Endothelial cell of umbilical vein (primary cell): Measurements from ENCODE around the gene DNAI2. TPM values are rescaled to one million over a fixed set of nuclear protein-coding genes. Genes with fewer than 3 reads are reported as not detected.

Experiments used
- BruUV-seq: library from RNA; stranded (reverse); fragments of 400-500 nt; replicated peaks from 2 replicates; lab custom pipeline; 2021; lab: Mats Ljungman, UMichigan
- CTCF ChIA-PET: fragments of 300-600, 350-600 bp; sonication (Branson Sonifier 250); formaldehyde crosslinking; loops from one replicate; lab custom pipeline; 2021; ENCODE audit warnings: antibody characterized with exemption, inconsistent platforms; lab: Charles Lee
- POLR2A ChIA-PET: fragments of 300-600, 350-600 bp; sonication (Branson Sonifier 250); formaldehyde crosslinking; loops from one replicate; lab custom pipeline; 2021; ENCODE audit warnings: antibody characterized with exemption, inconsistent platforms; lab: Charles Lee
- DNase-seq: peaks from one replicate; pipeline ENCODE4 v3.0.0-alpha.2; 2011; ENCODE audit warnings: low read depth, low spot score
- FAIRE-seq: peaks from 2 replicates; lab custom pipeline; 2011; peaks lifted over from hg19 to GRCh38; lab: Jason Lieb, UNC
- H2AFZ ChIP-seq: 2 replicates; pipeline ENCODE4 v1.6.0; 2012; ENCODE audit warnings: low read depth, low read length, control low read depth, inconsistent platforms
- H3K27ac ChIP-seq: 2 replicates; pipeline ENCODE4 v1.5.1; 2011; ENCODE audit warnings: low read depth, mild to moderate bottlenecking, control low read depth, low read length, moderate library complexity; ENCODE audit not compliant: insufficient read depth
- H3K27me3 ChIP-seq, 2 experiments: 2 replicates each; pipeline versions ENCODE4 v1.6.0 to v1.6.1; 2011; ENCODE audit warnings: low read length in 2 of 2, mixed read lengths in 1 of 2; ENCODE audit not compliant: control insufficient read depth in 2 of 2, insufficient read depth in 2 of 2
- H3K36me3 ChIP-seq, 2 experiments: 2 replicates in 1 of 2; 3 replicates in 1 of 2; pipeline ENCODE4 v1.5.1; 2011; ENCODE audit warnings: low read length in 2 of 2, mild to moderate bottlenecking in 1 of 2, moderate library complexity in 1 of 2; ENCODE audit not compliant: control insufficient read depth in 2 of 2, insufficient read depth in 2 of 2; ENCODE audit errors: extremely low read depth in 1 of 2
- H3K4me1 ChIP-seq: 3 replicates; pipeline ENCODE4 v1.5.1; 2011; ENCODE audit warnings: mild to moderate bottlenecking, low read length; ENCODE audit not compliant: control insufficient read depth, insufficient read depth; ENCODE audit errors: extremely low read depth
- H3K4me2 ChIP-seq: 2 replicates; pipeline ENCODE4 v1.6.1; 2011; ENCODE audit warnings: low read length, control low read depth, mixed read lengths; ENCODE audit not compliant: insufficient read depth
- H3K4me3 ChIP-seq, 3 experiments: fragments of 200-600 bp in 1 of 3; sonication (generic), shearing (Covaris generic) in 1 of 3; replicated peaks in 1 of 3; 2 replicates each; pipeline ENCODE4 v1.5.1; 2011 to 2016; ENCODE audit warnings: control low read depth in 3 of 3, low read length in 3 of 3, mild to moderate bottlenecking in 2 of 3, inconsistent platforms in 1 of 3, low read depth in 1 of 3, moderate library complexity in 1 of 3; ENCODE audit not compliant: insufficient read depth in 1 of 3
- H3K79me2 ChIP-seq: 2 replicates; pipeline ENCODE4 v1.6.0; 2012; ENCODE audit warnings: low read length, inconsistent platforms; ENCODE audit not compliant: control insufficient read depth, insufficient read depth
- H3K9ac ChIP-seq: replicated peaks from 2 replicates; pipeline ENCODE3; 2011; ENCODE audit warnings: low read length, control low read depth; ENCODE audit not compliant: insufficient read depth; ENCODE audit errors: extremely low read depth
- H3K9me1 ChIP-seq: replicated peaks from 3 replicates; pipeline ENCODE4 v1.6.0; 2011; ENCODE audit warnings: mild to moderate bottlenecking, low read length; ENCODE audit not compliant: control insufficient read depth, insufficient read depth; ENCODE audit errors: extremely low read depth
- H3K9me3 ChIP-seq: replicated peaks from 2 replicates; pipeline ENCODE4 v1.5.1; 2012; ENCODE audit warnings: low read length, inconsistent platforms; ENCODE audit not compliant: control insufficient read depth, insufficient read depth
- H4K20me1 ChIP-seq: replicated peaks from 2 replicates; pipeline ENCODE3; 2011; ENCODE audit warnings: mild to moderate bottlenecking, low read length; ENCODE audit not compliant: control insufficient read depth, insufficient read depth; ENCODE audit errors: extremely low read depth
- CTCF ChIP-seq, 2 donors: IDR thresholded peaks; 1 replicate in 1 of 2; 2 replicates in 1 of 2; pipeline ENCODE4 v1.5.1; 2011; ENCODE audit warnings: low read length in 2 of 2, mild to moderate bottlenecking in 2 of 2, moderate library complexity in 2 of 2, control low read depth in 1 of 2, inconsistent platforms in 1 of 2, low read depth in 1 of 2; ENCODE audit not compliant: insufficient read depth in 1 of 2; ENCODE audit errors: extremely low read depth in 1 of 2
- EZH2 ChIP-seq: IDR thresholded peaks from 2 replicates; pipeline ENCODE4 v1.6.1; 2012; ENCODE audit warnings: borderline replicate concordance, low read depth, mild to moderate bottlenecking, moderate library complexity, low read length, inconsistent platforms; ENCODE audit not compliant: severe bottlenecking
- FOS ChIP-seq: IDR thresholded peaks from 2 replicates; pipeline ENCODE4 v1.6.1; 2011; ENCODE audit warnings: mild to moderate bottlenecking, low read length, moderate library complexity, borderline replicate concordance; ENCODE audit not compliant: insufficient read depth
- GATA2 ChIP-seq: IDR thresholded peaks from 2 replicates; pipeline ENCODE4 v1.7.0; 2011; ENCODE audit warnings: low read depth, mild to moderate bottlenecking, moderate library complexity, mixed read lengths, low read length; ENCODE audit not compliant: insufficient read length, insufficient read depth
- JUN ChIP-seq: IDR thresholded peaks from 2 replicates; pipeline ENCODE4 v1.6.1; 2011; ENCODE audit warnings: borderline replicate concordance, low read depth; ENCODE audit not compliant: insufficient read length, insufficient read depth
- MAX ChIP-seq: IDR thresholded peaks from 2 replicates; pipeline ENCODE4 v1.6.1; 2011; ENCODE audit not compliant: insufficient read depth, insufficient read length
- MYC ChIP-seq: IDR thresholded peaks from one replicate; pipeline ENCODE4 v1.6.1; 2011; ENCODE audit warnings: mild to moderate bottlenecking, low read depth, low read length
- POLR2A ChIP-seq: IDR thresholded peaks from 2 replicates; pipeline ENCODE4 v1.6.1; 2012; ENCODE audit warnings: low read depth, mild to moderate bottlenecking, control low read depth, low read length
- POLR2AphosphoS5 ChIP-seq: IDR thresholded peaks from 2 replicates; pipeline ENCODE4 v1.6.1; 2012; ENCODE audit warnings: low read depth, mild to moderate bottlenecking, control low read depth, low read length, moderate library complexity; ENCODE audit not compliant: insufficient read depth
- dilution Hi-C: fragments of 300-500 bp; cut with MboI; formaldehyde crosslinking; loops from one replicate; pipeline ENCODE4 v1.15.0; 2019; ENCODE audit warnings: low sequenced_read_pairs; ENCODE audit not compliant: extremely low pct_ligation_motif_present
- intact Hi-C: fragments of 100-400 bp; cut with micrococcal nuclease; formaldehyde crosslinking; loops from one replicate; pipeline ENCODE4 v1.10.0; 2022
- polyA plus RNA-seq, 4 experiments: library from polyadenylated mRNA; depleted of rRNA in 3 of 4; stranded (reverse) in 3 of 4; unstranded in 1 of 4; fragments of >200 nt; gene quantifications; 2 replicates each; pipeline versions ENCODE4 v1.2.1 to v1.2.3, GENCODE V29; 2011 to 2012; ENCODE audit warnings: missing spikeins in 1 of 4
- total RNA-seq: library from RNA; stranded (reverse); gene quantifications from 2 replicates; pipeline ENCODE4 v1.2.3, GENCODE V29; 2021

The DNAI2 gene
- total and polyA plus RNA-seq, 2 donors (not counting 3 experiments of a cell fraction or from before 2014, with no cell fraction given), result not detected

- no TSS peak for BruUV-seq
- H3K27ac ChIP-seq, result no peak overlapping the region
- TF ChIP-seq MAX (no peak), FOS (no peak), CTCF (IDR thresholded peaks at IDR 0.05; ENCODE audit: extremely low read depth in 1 of 2, insufficient read depth in 1 of 2, low read depth in 1 of 2, low read length in 2 of 2) (no peak), JUN (no peak), POLR2AphosphoS5 (no peak), GATA2 (no peak), EZH2 (no peak), POLR2A (no peak), MYC (no peak)
- ChIA-PET POLR2A (no interaction called here), CTCF (no interaction called here)
- intact Hi-C loops (no loop called here), dilution Hi-C loops (no loop called here)
- H2AFZ ChIP-seq, result no peak overlapping the region
- no peaks in the 10 kb centered on the region for H3K9me3 ChIP-seq
- DNase-seq (no peak), FAIRE-seq (no peak)
- H3K4me3 ChIP-seq, result no peak overlapping the region
- no peak overlapping the region for H3K9ac ChIP-seq
- no peaks in the 10 kb centered on the region for H3K36me3 ChIP-seq
- H3K4me1 ChIP-seq, result no peaks in the 10 kb centered on the region
- no peaks in the 10 kb centered on the region for H3K79me2 ChIP-seq
- no peaks in the 10 kb centered on the region for H3K27me3 ChIP-seq
- no peak overlapping the region for H3K4me2 ChIP-seq
- no peaks in the 10 kb centered on the region for H3K9me1 ChIP-seq
- H4K20me1 ChIP-seq, result no peaks in the 10 kb centered on the region
Measured at GRCh38 chr17:74253036-74253435, 21.0 kb upstream of the DNAI2 start.
